GM21526 (cell line): ENCODE measurements around the gene KRTAP19-2.
"Not testable (repeated sequence)": the region's sequence is repeated elsewhere in the genome, so short reads cannot be mapped to it uniquely, and the experiment has no call there.

Experiments used
- ATAC-seq: cut with Tn5 transposase; IDR thresholded peaks from one replicate; pipeline ENCODE4 v1.9.1; 2021; ENCODE audit warnings: moderate library complexity; ENCODE audit not compliant: unreplicated experiment, low FRiP score

The KRTAP19-2 gene

GRCh38 chr21:30487336-30487735, at the start of gene KRTAP19-2:
TSS of gene KRTAP19-2 (minus strand) at chr21:30487436. CDS start at chr21:30487348, 88 bp downstream.
- ATAC-seq = no peak

GRCh38 chr21:30518876-30519275, 31.6 kb upstream of the KRTAP19-2 start:
- ATAC-seq = no peak

GRCh38 chr21:30515681-30516080, 28.4 kb upstream of the KRTAP19-2 start:
- no peak for ATAC-seq

- not testable (repeated sequence) for ATAC-seq
These were observed 18.5 kb upstream of the KRTAP19-2 start for GRCh38 chr21:30505621-30506205.

DNA sequence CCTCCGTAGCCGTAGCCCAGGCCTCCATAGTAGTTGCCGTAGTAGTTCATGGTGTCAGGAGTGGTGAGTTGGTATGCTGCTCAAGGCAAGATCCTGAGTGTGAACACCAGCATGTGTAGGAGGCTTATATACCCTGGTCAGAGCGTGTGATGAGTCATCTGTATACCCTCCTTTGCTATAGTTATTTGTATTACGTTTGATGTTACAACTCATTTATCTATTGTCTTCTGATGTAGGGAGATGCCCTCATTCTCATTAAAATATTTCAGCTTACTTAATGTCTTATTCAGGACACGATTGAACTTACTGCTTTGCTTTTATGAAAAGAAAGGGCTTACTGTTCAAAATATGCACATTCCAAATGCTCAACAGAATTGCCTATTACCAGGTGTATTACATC, 14.8 kb upstream of the KRTAP19-2 start, which contains the start of gene KRTAP19-5:
TSS of gene KRTAP19-5 (minus strand) at position 101 of the 400 bp plus-strand sequence. CDS start at position 50, 51 bp downstream.
- no peak for ATAC-seq

DNA sequence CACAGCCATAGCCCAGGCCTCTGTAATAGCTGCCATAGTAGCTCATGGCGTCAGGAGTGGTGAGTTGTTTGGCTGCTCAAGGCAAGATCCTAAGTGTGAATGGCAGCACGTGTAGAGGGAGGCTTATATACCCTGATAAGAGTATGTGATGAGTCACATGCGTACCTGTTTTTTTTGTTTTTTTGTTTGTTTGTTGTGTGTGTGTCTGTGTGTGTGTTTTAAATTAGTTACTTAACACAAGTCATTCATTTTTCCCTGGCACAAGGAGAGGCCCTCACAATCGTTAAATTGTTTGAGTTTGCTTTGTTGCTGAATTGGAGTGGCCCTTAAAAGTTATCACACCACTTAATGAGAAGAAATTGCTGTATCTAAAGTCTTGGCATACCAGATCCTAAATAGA, 9.8 kb upstream of the KRTAP19-2 start, which contains the start of gene KRTAP19-4:
TSS of gene KRTAP19-4 (minus strand) at position 101 of the 400 bp plus-strand sequence. CDS start at position 46, 55 bp downstream.
- no peak for ATAC-seq

DNA sequence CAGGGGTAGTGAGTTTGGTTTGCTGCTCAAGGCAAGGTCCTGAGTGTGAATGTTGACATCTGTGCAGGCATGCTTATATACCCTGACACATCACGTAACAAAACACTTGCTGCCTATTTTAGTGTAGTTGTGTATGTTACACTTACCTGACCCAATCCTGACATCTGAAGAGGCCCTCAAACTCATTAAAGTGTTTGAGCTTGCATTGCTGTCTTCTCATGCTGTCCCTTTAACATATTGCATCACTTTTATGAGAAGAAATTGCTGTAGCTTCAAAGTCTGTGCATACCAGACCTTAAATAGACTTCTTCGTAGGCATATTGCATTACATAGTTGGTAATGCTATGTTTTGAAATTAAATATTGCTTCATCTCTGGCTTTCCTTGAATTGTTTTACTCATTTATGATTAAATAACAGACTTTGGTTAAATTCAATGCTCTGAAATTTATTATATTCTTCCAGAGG, 4.8 kb upstream of the KRTAP19-2 start, which contains the start of gene KRTAP19-3:
TSS of gene KRTAP19-3 (minus strand) at position 51 of the 466 bp plus-strand sequence. CDS start 56 bp downstream, outside the sequence.
- no peak for ATAC-seq

DNA sequence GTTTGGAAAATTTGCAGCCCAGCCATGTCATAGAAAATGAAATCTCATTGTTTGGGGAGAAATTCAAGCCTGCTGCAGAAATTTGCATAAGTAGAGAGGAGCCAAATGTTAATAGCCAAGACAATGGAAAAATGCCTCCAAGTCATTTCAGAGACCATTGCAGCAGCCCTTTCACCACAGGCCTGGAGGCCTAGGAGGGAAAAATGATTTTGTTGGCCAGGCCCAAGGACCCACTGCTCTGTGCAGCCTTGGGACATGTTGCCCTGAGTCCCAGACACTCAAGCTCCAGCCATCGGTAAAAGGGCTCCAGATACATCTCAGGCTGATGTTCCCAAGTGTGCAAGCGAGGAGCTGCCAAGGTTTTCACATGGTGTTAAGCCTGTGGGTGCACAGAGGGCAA, 1.1 kb downstream of the KRTAP19-2 start:
- no peak for ATAC-seq

- ATAC-seq = no peak
These were observed 5.1 kb downstream of the KRTAP19-2 start for GRCh38 chr21:30482130-30482529.

DNA sequence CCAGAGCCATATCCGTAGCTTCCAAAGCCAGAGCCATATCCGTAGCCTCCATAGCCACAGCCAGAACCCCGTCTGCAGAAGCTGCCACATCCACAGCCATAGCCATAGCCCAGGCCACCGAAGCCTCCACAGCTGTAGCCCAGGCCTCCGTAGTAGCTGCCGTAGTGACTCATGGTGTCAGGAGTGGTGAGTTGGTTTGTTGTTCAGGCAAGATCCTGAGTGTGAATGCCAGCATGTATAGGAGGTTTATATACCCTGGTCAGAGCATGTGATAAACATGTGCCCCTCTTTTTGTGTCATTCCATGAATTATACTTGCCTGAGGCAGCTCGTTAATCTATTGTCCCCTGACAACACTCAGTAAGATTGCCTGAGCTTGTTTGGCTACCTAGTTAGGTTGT, 7.1 kb downstream of the KRTAP19-2 start, which contains the start of gene KRTAP19-1:
TSS of gene KRTAP19-1 (minus strand) at position 223 of the 400 bp plus-strand sequence. CDS start at position 173, 50 bp downstream.
- no peak for ATAC-seq

GRCh38 chr21:30479259-30479658, 8.0 kb downstream of the KRTAP19-2 start:
- no peak for ATAC-seq

- no peak for ATAC-seq
These were observed 9.2 kb downstream of the KRTAP19-2 start for GRCh38 chr21:30478004-30478403.

GRCh38 chr21:30468900-30469714, 18.1 kb downstream of the KRTAP19-2 start:
- no peak for ATAC-seq

DNA sequence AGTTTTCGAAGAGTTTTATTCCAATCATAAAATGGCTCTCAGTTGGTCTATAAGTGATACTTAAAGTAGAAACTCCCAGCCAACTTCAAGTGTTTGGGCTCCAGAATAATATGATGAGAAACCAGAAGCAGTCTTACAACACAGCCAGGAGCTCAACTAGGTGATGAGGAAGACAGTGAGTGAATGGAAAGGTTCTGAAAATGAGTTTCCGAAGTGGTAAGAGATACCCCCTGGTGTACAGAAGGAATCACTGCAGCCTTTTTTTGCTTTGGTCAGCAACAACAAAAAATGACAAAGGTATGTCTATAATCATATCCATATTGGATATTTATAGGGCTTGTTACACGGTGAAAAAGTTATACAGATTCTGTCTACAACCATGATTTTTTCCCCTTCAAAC, 23.5 kb downstream of the KRTAP19-2 start:
- no peak for ATAC-seq

GRCh38 chr21:30448514-30448913, 38.7 kb downstream of the KRTAP19-2 start:
- ATAC-seq = no peak

- ATAC-seq = no peak
These were observed 40.2 kb downstream of the KRTAP19-2 start for GRCh38 chr21:30447056-30447455.

DNA sequence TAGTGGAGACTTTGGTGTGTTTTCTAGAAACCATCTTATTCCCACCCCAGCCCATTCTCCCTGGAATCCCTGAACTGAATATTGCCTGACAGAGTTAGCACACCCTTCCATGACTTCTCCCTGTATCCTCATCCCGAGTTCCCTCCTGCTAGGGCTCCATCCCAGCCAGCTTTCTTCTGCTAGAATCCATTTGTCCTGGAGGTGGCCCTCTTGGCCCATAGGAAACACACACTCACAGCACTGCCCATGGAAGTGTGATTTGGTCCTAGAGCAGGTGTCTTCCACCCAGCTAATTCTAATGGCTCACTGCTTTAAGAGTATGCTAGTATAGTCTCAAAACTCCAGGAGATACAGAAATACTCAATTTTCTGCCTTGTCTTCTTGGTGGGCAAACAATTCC, 43.0 kb downstream of the KRTAP19-2 start:
- ATAC-seq = no peak

DNA sequence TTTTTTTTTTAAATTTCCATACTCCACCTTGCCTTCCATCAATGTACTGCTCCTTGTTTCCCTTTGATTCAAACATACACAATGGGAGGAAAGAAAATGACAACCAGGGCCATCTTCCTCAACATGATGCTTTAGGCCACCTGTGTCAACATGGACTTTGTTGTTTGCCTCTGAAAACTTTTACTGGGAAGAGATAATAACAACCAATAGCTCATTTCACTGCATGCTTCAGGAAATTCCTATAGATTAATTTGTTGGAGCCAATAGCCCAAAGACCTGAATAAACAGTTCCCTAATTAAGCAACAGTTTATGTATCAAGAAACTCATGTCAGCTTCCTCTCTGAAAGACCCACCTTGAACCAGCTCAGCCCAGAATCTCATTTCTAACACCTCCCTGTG, 44.0 kb downstream of the KRTAP19-2 start:
- no peak for ATAC-seq

DNA sequence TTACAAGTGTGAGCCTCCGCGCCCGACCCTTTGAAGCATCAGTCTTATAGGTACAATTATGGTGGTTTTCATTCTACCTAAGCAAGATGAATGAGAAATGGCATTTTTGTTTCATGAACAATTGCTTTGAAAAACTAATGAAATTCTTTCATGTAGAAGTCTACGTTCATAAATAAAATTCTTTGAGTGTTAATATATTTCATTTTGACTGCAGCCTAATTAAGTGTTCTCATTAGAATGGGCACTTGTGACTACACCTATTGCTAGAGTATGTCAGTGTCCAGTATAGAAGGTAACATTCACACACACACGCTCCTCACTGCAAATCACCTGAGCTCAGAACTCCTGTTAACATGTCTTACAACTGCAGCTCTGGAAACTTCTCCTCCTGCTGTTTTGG, 47.3 kb downstream of the KRTAP19-2 start, which contains the start of gene KRTAP15-1:
TSS of gene KRTAP15-1 (plus strand) at position 301 of the 400 bp plus-strand sequence. CDS start at position 354, 53 bp downstream.
- no peak for ATAC-seq
